ENCODE results near the gene RBBP8NL. TPM values are rescaled to one million over a fixed set of nuclear protein-coding genes. Genes with fewer than 3 reads are reported as not detected.

Gene RBBP8NL
- total and polyA plus RNA-seq, 9 of the 15 experiments (the other 6 are each of a cell fraction or from before 2014, with no cell fraction given): not detected

- no peak for TF ChIP-seq ZNF407 (IDR thresholded peaks at IDR 0.05; ENCODE audit: low read depth)
- TF ChIP-seq VEZF1 (CRISPR knock-in tag; IDR thresholded peaks at IDR 0.05): no peak
- no peak for TF ChIP-seq COPS2 (conservative IDR thresholded peaks at IDR 0.05)
- no peak for TF ChIP-seq FOS (IDR thresholded peaks at IDR 0.05; ENCODE audit: extremely low read depth, insufficient read length)
- TF ChIP-seq CBX3 (IDR thresholded peaks at IDR 0.05; ENCODE audit: borderline replicate concordance in 1 of 2, low read length in 2 of 2): no peak
- TF ChIP-seq AFF4 (CRISPR knock-in tag; IDR thresholded peaks at IDR 0.05): no peak
- no peak for TF ChIP-seq HLTF (IDR thresholded peaks at IDR 0.05)
- no peak for TF ChIP-seq ZBTB49 (CRISPR knock-in tag; IDR thresholded peaks at IDR 0.05; ENCODE audit: borderline replicate concordance)
- TF ChIP-seq SP1 (CRISPR knock-in tag; IDR thresholded peaks at IDR 0.05): no peak
Measured at GRCh38 chr20:62430866-62431447, 3.6 kb upstream of the RBBP8NL start (continued).

Measured in K562 (cell line).